Measurements from ENCODE around the gene MAPKAP1. TPM values are rescaled to one million over a fixed set of nuclear protein-coding genes. Genes with fewer than 3 reads are reported as not detected.
A peak's percentile ranks its signal among the peaks of the same experiment; 100 is the strongest.

MAPKAP1 gene
- 10 to 100 TPM; 58.7 to 63.6 TPM for total RNA-seq

- Mint-ChIP-seq H3K4me1 (peaks cover 40% of the 10 kb centered on the region), H3K27me3 (no peaks in the 10 kb centered on the region), H3K4me3 (peak within 1 kb of the TSS; percentile 88), H3K36me3 (ENCODE audit: low read depth) (peaks cover 5% of the 10 kb centered on the region), H3K9me3 (no peaks in the 10 kb centered on the region), H3K27ac (peak within 1 kb of the TSS; percentile 85)
- ChIA-PET CTCF (interaction anchor here (0.7 to 0.8 kb wide), 2 partner anchors 15 to 360 kb away, joined by 3 read pairs; no protein-coding TSS in a partner anchor), POLR2A (interaction anchor here (0.6 to 0.8 kb wide), 4 partner anchors 34 to 1292 kb away, joined by 3 to 4 read pairs (median 3); partner anchors contain the start of gene PSMB7)
- DNase-seq: peak; percentile 93
Observed at GRCh38 chr9:125706651-125707471, at the start of gene MAPKAP1. TSS of gene MAPKAP1 (minus strand) at chr9:125707208. CDS start at chr9:125672574, 34,634 bp downstream.

DNA sequence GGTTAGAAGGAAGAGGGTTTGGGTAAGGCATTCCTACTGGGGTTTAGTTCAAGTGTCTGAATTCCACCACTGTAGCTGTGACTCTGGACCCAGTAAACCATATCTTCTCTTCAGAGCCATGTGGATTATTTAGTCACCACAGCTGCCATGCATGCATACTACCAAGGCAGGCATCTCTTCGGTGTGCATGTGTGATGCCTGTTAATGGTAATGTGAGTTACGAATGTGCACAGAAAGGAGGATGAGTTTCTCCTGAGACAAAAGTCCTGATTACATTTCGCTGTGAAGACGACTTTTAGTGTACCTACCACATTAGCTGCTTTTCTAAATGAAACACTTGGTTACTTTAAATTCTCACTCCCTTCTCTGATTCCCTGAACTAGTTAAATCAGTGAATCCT lies 49.5 kb upstream of the MAPKAP1 start:
- POLR2A ChIA-PET: no interaction called here
- Mint-ChIP-seq H3K36me3 (ENCODE audit: low read depth) (peaks cover 9% of the 10 kb centered on the region), H3K4me1 (peaks cover 21% of the 10 kb centered on the region), H3K27ac (no peak overlapping the region), H3K9me3 (no peaks in the 10 kb centered on the region), H3K4me3 (no peak overlapping the region), H3K27me3 (no peaks in the 10 kb centered on the region)
- DNase-seq: no peak
- CTCF ChIA-PET: interaction anchor here (1.2 kb wide), 1 partner anchor 86 kb away, joined by 3 read pairs; no protein-coding TSS in a partner anchor

DNA sequence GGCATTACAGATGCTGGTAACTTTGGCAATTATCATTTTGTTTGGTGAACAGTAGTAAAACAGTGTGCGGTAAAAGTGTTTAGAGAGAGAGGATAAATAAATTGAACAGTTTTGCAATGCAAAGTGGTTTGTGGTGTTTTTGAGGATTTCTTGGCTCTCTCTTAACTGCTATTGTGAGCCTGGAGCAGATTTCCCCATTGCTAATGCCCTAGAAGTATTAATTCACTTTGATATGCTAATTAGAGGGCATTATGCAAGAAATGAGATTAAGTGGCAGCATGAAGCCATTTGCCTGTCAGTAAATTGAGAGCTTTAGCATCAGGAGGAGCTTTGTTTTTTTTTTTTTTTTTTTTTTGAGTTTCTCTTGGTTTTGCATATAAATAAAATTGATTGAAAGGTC lies 48.3 kb upstream of the MAPKAP1 start:
- CTCF ChIA-PET: interaction anchor here (0.6 kb wide), 1 partner anchor 45 kb away, joined by 3 read pairs; no protein-coding TSS in a partner anchor
- Mint-ChIP-seq H3K27ac (no peak overlapping the region), H3K4me1 (peaks cover 28% of the 10 kb centered on the region), H3K4me3 (no peak overlapping the region), H3K27me3 (no peaks in the 10 kb centered on the region), H3K36me3 (ENCODE audit: low read depth) (peaks cover 16% of the 10 kb centered on the region), H3K9me3 (no peaks in the 10 kb centered on the region)
- DNase-seq: no peak
- POLR2A ChIA-PET: no interaction called here

DNA sequence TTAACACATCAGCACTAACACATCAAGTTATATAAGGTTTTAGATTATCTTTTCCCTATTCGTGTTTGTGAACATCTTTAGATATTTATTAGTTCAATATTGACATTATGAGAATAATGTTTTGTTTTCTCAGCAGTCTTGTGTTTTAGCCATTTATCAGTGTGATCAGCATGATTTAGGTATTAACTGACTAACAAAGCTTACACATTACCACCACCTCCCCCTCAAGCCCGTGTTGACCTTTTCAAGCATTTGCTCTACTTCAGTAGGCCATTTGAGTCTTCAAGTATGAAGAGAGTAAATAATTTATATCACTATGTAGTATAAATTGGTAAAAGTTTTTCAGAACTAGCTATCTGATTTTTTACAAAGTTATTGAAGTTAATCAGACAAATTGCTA lies 47.1 kb upstream of the MAPKAP1 start:
- Mint-ChIP-seq H3K27ac (no peak overlapping the region), H3K27me3 (no peaks in the 10 kb centered on the region), H3K9me3 (no peaks in the 10 kb centered on the region), H3K4me3 (no peak overlapping the region), H3K4me1 (peaks cover 32% of the 10 kb centered on the region), H3K36me3 (ENCODE audit: low read depth) (peaks cover 17% of the 10 kb centered on the region)
- POLR2A ChIA-PET: no interaction called here
- CTCF ChIA-PET: no interaction called here
- no peak for DNase-seq

DNA sequence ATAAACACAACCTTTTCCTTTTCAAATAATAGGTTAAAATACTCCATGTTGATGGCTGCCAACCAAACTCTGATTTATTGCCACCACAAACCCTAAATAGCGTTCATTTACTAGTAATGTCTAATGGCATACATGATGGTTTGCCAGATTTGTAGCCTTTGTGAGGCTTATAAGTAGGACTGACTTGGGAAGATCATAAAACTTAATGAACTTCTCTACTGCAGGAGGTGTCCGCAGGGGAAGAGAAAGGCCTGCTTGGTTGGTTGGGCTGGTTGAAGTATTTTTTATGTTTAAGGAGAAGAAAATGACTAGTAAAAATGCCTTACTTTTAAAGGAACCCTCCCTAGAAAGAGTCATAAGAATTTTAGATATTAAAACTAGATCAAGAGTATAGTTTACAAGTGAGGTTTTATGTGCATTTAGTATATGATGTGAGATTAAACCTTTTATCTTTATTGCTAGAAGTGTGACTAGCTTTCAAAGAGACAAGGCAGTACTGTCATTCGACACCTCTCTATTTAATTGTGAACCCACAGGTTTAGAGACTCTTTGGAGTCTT lies 45.1 kb upstream of the MAPKAP1 start:
- no peak for DNase-seq
- peaks cover 22% of the 10 kb centered on the region for H3K36me3 Mint-ChIP-seq (ENCODE audit: low read depth)
- H3K4me3 Mint-ChIP-seq: no peak overlapping the region
- H3K4me1 Mint-ChIP-seq: peaks cover 32% of the 10 kb centered on the region
- H3K27ac Mint-ChIP-seq: no peak overlapping the region
- POLR2A ChIA-PET: no interaction called here
- H3K9me3 Mint-ChIP-seq: no peaks in the 10 kb centered on the region
- H3K27me3 Mint-ChIP-seq: no peaks in the 10 kb centered on the region
- CTCF ChIA-PET: no interaction called here

- no peak for DNase-seq
- ChIA-PET CTCF (no interaction called here), POLR2A (no interaction called here)
- H3K4me3 Mint-ChIP-seq: no peak overlapping the region
- H3K4me1 Mint-ChIP-seq: peaks cover 38% of the 10 kb centered on the region
- peaks cover 2% of the 10 kb centered on the region for H3K27me3 Mint-ChIP-seq
- peaks cover 22% of the 10 kb centered on the region for H3K36me3 Mint-ChIP-seq (ENCODE audit: low read depth)
- no peaks in the 10 kb centered on the region for H3K9me3 Mint-ChIP-seq
- no peak overlapping the region for H3K27ac Mint-ChIP-seq
Observed at GRCh38 chr9:125750627-125751011, 43.6 kb upstream of the MAPKAP1 start.

DNA sequence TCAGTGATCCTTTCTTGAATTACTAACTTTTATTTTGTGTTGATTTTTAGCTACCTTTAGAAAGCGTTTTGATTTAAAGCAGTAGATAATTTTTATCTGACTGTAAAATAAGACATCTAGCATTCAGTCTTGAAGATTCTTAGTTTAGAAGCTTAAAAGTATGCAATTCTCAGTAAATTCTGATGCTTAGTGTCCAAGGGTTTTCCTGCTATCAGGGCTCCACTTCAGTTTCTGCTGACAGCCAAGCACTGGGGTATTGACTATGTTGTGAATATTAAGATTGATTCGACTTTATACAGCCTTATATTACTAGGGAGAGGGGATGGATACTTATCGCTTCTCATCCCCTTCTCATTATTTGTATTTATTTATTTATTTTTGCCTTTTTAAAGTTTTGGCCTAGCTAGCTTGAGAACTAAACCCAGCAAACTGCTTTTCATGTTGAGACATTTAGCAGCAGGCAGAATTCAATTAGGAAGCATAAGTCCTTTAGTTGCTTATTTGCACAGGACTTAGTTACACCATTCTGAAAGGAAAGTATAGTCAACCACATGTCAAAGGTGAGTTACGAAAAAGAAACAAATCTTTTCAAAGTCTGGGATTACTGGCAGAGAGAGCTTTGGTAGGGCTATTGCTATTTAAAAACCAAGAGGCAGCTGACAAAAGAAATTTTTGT lies 43.1 kb upstream of the MAPKAP1 start:
- peaks cover 22% of the 10 kb centered on the region for H3K36me3 Mint-ChIP-seq (ENCODE audit: low read depth)
- ChIA-PET CTCF (no interaction called here), POLR2A (no interaction called here)
- peaks cover 41% of the 10 kb centered on the region for H3K4me1 Mint-ChIP-seq
- DNase-seq: no peak
- H3K27me3 Mint-ChIP-seq: peaks cover 8% of the 10 kb centered on the region
- no peak overlapping the region for H3K27ac Mint-ChIP-seq
- H3K9me3 Mint-ChIP-seq: no peaks in the 10 kb centered on the region
- no peak overlapping the region for H3K4me3 Mint-ChIP-seq

- CTCF ChIA-PET: interaction anchor here (1.5 kb wide), 1 partner anchor 45 kb away, joined by 3 read pairs; no protein-coding TSS in a partner anchor
- Mint-ChIP-seq H3K9me3 (no peaks in the 10 kb centered on the region), H3K4me3 (peak overlapping the region; percentile 85), H3K4me1 (peaks cover 42% of the 10 kb centered on the region), H3K27ac (peak overlapping the region; percentile 22), H3K36me3 (ENCODE audit: low read depth) (peaks cover 21% of the 10 kb centered on the region), H3K27me3 (peaks cover 14% of the 10 kb centered on the region)
- POLR2A ChIA-PET: no interaction called here
- DNase-seq: no peak
Observed at GRCh38 chr9:125749287-125749935, 42.4 kb upstream of the MAPKAP1 start.

DNA sequence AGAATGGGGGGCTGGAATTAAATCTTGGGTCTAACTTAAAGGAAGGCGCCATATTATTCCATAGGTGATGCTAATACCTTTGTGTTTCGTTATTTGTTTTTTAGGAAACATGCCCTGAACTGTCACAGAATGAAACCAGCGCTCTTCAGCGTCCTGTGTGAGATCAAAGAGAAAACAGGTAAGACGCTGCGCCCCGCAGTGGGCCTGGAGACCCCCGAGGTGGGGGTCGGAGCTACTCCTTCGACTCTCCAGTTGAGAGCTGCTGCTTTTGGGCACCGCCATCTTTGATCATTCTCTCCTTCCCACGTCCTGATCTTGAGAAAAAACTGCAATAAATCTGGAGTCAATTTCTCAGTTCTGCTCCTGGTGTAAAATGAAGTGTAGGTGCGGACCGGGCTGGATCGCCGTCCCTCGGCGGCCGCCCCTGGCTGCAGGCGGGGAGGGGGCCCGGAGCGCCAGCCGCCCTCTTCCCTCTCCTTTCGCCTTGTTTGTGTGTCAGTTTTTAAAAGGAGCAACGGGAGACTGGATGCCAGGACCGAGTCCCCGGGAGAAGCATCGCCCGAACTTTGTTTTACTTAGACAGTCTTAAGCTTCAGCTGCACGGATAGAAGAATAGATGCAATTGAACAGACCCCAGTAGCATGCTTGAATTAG lies 41.6 kb upstream of the MAPKAP1 start:
- peaks cover 40% of the 10 kb centered on the region for H3K4me1 Mint-ChIP-seq
- peak; percentile 19 for DNase-seq
- H3K27me3 Mint-ChIP-seq: peaks cover 20% of the 10 kb centered on the region
- H3K27ac Mint-ChIP-seq: peak overlapping the region; percentile 86
- H3K4me3 Mint-ChIP-seq: peak overlapping the region; percentile 85
- ChIA-PET POLR2A (no interaction called here), CTCF (interaction anchor here (1.5 kb wide), 1 partner anchor 44 kb away, joined by 3 read pairs; no protein-coding TSS in a partner anchor)
- H3K36me3 Mint-ChIP-seq (ENCODE audit: low read depth): peaks cover 21% of the 10 kb centered on the region
- H3K9me3 Mint-ChIP-seq: no peaks in the 10 kb centered on the region

DNA sequence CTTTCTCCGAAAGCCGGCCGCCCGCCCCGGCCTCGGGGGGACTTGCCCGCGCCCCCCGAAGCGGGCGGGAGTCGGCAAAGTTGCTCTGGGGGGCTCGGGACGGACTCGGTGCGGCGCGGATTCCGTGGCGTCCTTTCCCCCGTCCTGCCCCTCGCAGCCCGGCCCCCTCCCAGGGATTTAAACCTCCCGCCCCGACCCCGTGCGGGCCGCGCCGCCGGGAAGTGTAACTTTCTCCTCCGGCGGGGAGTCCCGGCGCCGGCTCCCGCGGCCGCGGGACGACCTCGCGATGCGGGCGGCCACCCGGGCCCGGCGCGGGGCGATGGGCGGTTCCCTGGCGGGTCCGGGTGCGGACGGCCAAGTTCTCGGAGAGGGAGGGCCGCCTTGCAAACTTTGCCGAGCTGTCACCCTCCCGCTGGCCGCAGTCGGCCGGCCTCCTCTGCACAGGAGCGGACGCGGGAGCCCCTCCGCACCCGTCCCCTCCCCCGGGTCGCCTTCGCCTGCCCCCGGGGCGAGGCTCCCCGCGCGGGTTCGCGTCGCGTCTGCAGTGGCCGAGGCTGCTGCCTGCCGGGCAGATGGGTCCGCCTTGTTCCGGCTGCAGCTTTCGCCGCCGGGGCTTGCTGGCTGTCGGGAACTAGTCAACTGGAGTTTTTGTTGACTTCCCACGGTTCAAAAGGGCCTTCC lies 40.9 kb upstream of the MAPKAP1 start:
- Mint-ChIP-seq H3K36me3 (ENCODE audit: low read depth) (peaks cover 21% of the 10 kb centered on the region), H3K4me3 (peak overlapping the region; percentile 85), H3K27ac (peak overlapping the region; percentile 86), H3K9me3 (no peaks in the 10 kb centered on the region), H3K27me3 (peaks cover 25% of the 10 kb centered on the region), H3K4me1 (peaks cover 40% of the 10 kb centered on the region)
- CTCF ChIA-PET: interaction anchor here (1.5 kb wide), 1 partner anchor 43 kb away, joined by 3 read pairs; no protein-coding TSS in a partner anchor
- peak; percentile 20 for DNase-seq
- POLR2A ChIA-PET: no interaction called here

DNA sequence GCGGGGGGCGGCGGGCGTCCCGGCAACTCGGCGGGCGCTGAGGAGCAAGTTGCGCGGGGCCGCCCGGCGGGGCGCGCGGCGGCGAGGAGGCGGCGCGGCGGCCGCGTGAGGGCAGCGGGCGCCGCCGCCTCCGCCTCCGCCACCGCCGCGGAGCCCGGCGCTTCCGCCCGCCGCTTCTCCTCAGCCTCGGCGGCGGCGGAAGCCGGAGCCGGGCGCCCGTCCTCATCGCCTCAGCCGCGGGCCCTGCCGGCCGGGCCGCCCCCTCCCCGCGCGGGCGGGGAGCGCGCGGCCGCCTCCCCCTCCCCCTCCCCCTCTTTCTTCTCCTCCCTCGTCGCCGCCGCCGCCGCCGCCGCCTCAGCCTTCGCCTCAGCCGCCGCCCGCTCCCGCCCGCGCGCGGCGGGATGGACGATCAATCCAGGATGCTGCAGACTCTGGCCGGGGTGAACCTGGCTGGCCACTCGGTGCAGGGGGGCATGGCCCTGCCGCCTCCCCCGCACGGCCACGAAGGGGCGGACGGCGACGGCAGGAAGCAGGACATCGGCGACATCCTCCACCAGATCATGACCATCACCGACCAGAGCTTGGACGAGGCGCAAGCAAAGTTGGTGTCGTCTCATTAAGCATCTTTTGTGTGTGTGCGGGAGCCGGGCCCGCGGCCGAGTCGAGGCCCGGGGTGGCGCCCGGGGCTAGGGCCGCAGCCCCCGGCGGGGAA lies 40.2 kb upstream of the MAPKAP1 start, which contains the start of gene PBX3:
Gene PBX3, plus strand, starts transcription at position 321 of the 712 bp plus-strand sequence.
- CTCF ChIA-PET: no interaction called here
- H3K27ac Mint-ChIP-seq: peak within 1 kb of the TSS; percentile 90
- peak within 1 kb of the TSS; percentile 85 for H3K4me3 Mint-ChIP-seq
- peaks cover 31% of the 10 kb centered on the region for H3K27me3 Mint-ChIP-seq
- H3K4me1 Mint-ChIP-seq: peaks cover 40% of the 10 kb centered on the region
- H3K9me3 Mint-ChIP-seq: no peaks in the 10 kb centered on the region
- peaks cover 19% of the 10 kb centered on the region for H3K36me3 Mint-ChIP-seq (ENCODE audit: low read depth)
- DNase-seq: peak; percentile 45
- POLR2A ChIA-PET: no interaction called here

All from activated CD4-positive, alpha-beta T cell treated with anti-CD3 and anti-CD28 coated beads, Interleukin-2, amount 10 ng/mL, durations not matched to agents 7 days and 5 days (primary cell).